GM18508 (cell line): Measurements from ENCODE around the gene ABCA2.
A peak's percentile ranks its signal among the peaks of the same experiment; 100 is the strongest.

Experiments used
- ATAC-seq: cut with Tn5 transposase; IDR thresholded peaks from one replicate; pipeline ENCODE4 v1.9.1; 2021; ENCODE audit warnings: moderate number of reproducible peaks; ENCODE audit not compliant: insufficient read depth, unreplicated experiment

ABCA2 gene

DNA sequence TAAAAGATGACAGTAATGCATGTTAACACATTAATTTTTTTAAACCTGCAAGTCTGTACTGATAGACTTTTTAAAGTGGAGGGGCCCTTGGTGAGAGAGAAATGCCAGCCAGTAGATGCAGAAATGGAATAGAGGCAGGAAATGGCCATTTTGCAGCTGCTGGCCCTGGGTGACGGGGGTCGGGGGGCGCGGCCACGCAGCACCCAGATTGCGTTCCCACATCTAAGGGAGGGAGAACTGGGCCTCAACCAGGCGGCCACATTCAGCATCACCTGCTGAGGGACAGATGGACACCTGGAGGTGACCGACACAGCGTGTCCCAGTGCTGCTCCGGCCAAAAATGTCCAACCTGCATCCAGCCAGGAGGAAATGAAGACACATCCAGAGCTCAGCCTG lies 25.4 kb downstream of the ABCA2 start:
- ATAC-seq: no peak

DNA sequence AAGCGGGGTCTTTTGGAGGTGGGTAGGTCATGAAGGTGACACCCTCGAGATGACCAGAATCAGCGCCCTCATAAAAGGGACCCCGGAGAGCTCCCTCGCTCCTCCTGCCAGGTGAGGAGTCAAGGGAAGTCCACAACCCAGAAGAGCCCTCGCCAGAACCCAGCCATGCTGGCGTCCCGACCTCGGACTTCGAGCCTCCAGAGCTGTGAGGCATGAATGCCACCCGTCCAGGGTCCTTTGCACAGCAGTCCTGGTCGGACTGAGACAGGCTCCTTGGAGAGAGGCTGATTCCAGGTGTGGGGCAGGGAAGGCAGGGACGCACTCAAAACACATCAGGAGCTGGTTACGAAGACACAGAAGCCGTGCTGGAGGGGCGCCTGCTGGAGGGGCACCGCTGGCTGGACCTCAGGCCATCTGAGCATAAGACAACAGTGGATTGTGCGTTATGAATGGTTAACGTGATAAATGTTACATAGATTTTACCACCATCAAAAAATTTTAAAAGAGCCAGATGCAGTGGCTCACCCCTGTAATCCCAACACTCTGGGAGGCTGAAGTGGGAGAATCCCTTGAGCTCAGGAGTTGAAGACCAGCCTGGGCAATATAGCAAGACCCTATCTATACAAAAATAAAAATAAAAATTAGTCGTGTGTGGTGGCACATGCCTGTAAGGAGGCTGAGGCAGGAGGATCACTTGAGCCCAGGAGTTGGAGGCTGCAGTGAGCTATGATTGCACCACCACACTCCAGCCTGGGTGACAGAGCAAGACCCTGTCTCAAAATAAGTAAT lies 26.0 kb downstream of the ABCA2 start:
- no peak for ATAC-seq

DNA sequence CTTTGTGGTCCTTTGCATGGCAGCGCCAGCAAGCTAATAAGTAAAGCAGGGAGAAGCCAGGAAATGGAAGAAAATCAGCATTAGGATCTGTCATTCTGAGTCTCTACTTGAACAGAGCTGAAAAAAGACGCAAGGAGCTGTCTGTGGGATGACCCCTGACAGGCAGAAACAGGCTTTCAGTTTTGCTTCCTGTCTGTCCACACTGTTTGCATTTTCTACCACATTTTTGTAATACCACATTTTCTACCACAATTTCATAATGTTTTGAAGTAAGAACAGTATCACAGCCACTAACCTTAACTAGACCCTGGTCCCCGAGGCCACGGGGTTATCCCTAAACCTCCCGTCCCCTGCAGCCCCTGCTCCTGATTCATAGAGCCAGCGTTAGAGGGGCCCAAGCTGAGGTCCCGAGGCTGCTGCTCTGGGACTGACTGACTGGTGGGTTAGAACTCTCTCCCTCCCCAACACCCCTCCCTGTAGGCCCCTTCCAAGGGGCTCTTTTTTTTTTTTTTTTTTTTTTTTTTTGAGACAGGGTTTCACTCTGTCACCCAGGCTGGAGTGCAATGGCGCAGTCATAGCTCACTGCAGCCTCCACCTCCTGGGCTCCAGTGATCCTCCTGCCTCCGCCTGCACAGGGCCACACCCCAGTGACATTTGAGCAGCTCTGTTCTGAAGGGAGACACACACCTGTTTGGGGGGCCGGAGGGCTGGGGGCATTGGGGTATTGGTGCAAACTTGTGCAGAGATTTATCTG lies 27.7 kb downstream of the ABCA2 start:
- peak; percentile 59 for ATAC-seq

DNA sequence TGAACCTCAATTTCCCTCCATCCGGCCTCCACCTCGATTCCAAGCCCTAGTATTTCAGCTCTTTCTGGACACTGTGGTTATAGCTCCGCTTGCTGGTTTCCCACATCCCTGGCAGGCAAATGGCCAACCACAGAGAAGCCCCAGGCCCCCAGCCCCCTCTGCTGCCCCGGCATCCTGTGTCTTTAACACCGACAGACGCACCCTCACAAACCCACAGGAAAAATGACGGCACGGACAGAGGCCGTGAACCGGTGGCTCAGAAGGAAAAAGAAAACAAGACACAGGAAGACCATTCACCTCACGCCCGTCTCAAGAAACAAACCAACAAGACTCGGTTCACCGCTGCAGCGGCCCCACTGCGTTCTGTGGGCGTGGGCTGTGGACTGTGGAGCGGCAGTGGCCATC lies 30.2 kb downstream of the ABCA2 start:
- ATAC-seq: no peak

DNA sequence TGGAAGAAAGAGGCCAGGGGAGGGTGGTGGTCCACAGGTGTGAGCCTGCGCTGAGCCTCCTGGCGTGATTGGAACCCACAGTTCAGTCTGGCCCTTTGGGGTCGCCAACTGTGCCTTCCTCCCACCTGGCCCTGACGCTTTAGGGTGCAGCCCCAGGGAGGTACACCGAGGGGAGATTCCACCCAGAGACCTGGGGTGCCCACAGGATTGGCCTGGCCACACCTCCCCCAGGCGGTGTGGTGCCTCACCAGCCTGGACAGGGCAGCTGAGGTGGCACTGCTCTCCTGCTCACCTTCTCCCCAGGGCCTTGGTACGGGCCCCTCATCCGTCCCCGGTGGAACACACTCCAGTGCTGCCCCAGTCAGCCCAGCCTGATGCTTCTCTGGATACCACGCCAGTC lies 30.7 kb downstream of the ABCA2 start:
- ATAC-seq: no peak

DNA sequence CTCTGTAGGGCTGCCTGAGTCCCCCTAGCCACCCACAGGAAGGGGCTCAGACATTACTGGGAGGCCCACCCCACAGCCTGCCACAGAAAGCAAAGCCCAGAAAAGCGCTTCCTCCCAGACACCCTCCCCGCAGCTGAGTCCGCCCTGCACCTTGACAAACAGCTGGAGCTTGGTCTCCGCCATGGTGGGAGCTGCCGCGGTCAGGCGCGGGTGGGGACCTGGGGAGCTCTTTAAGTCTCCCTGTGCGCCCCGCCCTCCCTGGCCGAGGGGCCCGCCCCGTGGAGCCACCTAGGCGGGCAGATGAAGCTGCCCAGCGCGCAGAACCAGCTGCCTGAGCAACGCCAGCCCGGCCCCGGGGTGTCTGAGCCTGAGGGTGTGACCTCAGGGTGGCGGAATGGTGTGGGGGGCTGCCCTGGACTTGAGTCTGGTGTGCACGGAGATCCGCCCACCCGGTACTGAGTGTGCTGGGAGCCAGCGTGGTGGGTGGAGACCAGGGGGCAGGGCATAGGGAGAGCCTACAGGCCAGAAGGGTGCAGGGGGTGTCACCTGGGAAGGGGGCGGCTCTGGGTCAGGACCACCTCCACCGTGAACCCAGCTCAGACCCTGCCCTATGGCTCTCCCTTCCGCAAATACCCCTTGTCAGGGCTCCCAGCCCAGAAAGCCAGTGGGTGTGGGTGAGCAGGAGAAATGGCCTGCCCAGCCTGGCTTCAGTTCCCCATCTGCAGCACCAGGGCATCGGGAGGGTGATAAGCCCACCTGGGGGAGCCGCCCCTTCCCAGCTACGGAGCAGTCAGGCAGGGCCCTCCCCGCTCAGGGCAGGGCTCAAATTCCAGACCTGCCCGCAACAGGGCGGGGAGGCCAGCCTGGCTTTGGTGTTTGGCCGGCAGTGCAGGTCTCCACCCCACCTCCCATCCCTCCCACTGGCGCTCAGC lies 31.4 kb downstream of the ABCA2 start, which contains the start of gene CLIC3:
TSS of gene CLIC3 (minus strand) at position 208 of the 932 bp plus-strand sequence. CDS start at position 183, 25 bp downstream.
- ATAC-seq: no peak

DNA sequence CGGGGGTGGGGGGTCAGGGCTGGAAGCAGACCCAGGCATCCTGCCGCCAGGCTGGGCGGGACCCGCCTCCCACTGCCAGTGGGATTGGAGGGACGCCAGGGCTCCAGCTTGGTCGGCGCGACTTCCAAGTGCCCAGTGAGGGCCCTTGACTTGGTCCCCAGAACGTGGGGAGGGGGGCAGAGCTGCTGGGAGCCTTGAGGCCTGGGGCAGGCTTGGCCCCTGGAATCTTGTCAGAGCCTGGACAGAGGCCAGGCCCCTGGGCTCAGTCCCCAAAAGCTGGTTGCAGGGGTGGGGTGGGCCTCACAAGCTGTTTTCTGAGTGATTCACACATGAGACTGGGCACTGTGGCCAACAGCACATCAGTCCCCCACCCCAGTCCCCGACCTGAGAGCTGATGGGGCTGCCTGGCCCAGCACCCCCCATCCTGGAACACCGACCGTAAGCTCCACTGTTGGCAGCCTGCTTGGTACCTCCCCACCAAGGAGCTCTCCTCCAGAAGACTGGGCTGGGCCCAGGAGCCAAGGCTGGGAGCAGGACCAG lies 32.2 kb downstream of the ABCA2 start:
- ATAC-seq: no peak

DNA sequence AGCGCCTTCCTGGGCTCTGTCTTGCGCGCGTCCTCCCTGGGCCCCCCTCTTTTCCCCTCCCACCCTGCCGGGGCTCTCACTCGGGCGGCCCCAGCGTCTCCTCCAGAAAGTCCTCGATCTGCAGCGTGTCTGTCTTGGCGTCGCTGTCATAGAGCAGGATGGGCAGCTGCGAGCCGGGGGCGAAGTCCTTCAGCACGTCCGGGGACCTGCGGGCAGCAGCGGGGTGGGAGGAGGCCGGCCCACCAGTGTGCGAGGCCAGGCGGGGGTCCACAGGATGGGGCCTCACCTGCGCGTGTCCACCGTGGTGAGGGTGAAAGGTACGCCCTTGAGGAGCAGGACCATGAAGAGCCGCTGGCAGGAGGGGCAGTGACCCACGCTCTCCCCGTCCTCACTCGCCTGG lies 32.7 kb downstream of the ABCA2 start:
- no peak for ATAC-seq

DNA sequence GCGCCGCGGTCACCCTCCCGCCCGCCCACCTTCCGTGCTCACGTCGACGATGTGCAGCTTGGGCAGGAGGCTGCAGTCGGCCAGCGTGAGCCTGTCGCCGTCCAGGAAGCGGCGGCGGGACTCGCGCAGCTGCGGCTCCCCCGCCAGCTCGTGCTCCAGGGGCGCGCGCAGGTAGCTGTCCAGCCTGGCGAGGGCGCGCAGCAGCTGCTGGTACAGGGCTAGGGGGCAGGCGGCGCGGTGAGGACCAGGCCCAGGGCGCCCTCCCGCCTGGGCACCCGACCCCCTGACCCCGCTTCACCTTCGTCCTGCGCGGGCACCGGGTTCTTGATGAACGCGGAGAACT lies 33.2 kb downstream of the ABCA2 start:
- ATAC-seq: no peak

DNA sequence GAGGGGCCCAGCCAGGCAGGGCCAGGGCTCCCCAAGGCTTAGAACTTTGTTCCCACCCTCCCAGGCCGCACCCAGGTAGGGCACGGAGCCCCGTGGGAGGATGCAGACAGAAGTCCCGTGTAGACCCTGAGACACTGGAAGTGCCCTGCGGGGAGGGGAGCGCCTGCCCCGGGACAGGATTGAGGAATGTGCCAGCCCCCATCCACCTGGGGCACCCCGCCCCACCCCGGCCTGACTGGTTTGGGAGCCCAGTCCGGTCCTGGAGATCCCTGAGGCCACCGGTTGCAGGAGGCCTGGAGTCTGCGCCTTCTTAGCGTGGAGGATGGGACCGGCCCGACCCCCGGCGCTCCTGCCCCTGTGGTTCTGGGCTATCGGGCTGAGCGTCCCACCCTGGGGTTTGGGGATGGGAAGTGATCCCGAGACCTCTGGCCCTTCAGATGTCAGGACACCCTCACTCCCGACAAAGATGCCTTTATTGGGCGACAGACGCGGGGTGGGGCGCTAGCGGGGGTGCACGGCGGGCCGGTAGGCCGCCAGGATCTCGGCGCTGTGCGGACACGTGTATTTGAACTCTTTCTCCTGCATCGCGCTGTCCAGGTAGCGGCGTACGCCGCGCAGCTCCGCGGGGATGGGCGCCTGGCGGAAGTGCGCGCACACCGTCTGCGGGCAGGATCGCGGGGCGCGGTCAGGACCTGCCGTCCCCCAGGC lies 33.7 kb downstream of the ABCA2 start:
- ATAC-seq: no peak

DNA sequence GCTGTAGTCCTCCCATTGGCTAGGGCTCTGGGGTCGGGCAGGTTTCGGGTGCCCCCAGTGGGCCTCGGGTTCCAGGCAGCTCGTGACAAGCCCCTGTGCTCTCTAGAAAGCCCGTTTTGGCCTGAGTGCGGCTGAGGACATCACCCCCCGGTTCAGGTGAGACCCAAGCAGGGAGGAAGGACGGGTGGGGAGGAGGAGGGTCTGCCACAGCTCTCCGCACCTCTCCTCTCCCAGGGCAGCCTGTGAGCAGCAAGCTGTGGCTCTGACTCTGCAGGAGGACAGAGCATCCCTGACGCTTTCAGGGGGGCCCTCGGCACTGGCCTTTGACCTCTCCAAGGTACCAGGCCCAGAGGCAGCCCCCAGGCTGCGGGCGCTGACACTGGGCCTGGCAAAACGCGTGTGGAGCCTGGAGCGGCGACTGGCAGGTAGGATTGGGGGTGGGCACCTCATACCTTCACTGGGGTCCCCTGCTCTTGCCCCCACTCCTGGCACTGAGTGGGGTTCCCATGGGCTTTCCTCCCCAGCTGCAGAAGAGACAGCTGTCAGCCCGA lies 35.1 kb downstream of the ABCA2 start:
- no peak for ATAC-seq

DNA sequence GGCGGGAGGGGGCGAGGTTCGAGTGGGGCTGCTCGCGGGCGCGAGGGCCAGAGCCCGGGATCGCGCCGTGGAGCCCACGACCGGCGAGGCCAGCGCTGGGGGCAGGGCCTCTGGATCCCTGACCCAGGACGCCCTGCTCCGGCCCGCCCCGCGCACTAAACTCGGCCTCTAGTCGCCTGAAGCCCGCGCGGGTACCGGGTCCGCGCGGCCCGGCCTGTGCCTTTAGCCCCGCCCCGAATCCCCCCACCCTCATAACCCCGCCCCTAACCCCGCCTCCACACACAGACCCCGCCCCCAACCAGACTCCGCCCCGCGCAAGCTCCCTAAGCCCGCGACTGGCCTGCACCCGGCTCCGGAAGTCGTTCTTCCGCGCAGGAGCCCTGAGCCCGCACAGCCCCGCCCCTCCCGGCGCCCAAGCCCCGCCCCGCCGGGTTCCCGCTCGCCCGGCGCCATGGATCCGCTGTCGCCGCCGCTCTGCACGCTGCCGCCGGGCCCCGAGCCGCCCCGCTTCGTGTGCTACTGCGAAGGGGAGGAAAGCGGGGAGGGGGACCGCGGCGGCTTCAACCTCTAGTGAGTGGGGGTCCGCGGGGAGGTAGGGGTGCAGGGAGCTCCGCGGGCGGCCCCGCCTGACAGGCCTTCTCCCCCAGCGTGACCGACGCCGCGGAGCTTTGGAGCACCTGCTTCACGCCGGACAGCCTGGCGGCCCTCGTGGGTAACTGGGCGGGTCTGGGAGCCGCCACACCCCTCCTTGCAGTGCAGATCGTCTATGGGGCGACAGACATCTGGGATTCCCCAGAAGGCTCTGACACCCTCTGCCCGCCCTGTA lies 35.8 kb downstream of the ABCA2 start, which contains the start of gene PAXX:
TSS of gene PAXX (plus strand) at position 430 of the 826 bp plus-strand sequence. CDS start at position 452, 22 bp downstream.
- peak; percentile 35 for ATAC-seq

DNA sequence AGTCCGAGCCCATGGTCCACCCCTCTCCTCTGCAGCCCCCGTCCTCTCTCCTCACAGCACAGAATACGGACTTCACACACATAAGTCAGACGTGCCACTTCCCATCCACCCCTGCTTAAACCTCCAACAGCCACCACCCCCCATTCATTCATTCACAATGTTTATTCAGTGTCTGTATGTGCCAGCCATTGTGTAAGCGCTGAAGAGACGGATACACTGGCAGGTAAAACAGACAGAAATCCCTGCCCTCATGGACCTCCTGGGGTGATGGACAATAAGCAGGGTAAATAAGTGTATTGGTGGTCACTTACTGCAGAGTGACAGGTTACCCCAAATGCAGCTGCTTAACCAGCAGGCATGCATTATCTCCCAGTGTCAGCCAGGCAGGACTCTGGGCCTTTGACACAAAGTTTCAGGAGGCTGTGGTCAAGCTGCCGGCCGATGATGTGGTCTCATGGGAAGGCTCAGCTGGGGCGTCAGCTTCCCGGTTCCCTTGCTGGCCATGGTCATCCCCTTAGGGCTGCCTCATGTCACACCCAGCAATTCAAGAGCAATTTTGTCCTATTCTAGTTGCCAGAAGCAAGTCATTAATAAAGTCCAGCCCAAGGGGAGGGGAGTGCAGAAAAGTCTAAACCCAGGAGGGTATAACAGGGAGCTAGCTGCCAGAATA lies 37.7 kb downstream of the ABCA2 start:
- ATAC-seq: no peak

DNA sequence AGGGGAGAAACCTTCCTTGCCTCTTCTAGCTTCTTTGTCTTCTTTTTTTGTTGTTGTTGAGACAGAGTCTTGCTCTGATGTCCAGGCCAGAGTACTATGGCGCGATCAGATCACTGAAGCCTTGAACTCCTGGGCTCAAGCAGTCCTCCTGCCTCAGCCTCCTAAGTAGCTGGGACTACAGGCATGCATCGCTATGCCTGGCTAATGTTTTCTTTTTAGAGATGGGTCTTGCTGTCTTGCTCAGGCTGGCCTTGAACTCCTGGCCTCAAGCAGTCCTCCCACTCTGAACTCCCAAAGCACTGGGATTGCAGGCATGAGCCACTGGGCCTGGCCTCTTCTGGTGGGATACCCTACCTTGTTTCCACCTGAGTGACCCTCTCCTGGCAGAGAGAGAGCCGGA lies 39.2 kb downstream of the ABCA2 start:
- ATAC-seq: no peak

DNA sequence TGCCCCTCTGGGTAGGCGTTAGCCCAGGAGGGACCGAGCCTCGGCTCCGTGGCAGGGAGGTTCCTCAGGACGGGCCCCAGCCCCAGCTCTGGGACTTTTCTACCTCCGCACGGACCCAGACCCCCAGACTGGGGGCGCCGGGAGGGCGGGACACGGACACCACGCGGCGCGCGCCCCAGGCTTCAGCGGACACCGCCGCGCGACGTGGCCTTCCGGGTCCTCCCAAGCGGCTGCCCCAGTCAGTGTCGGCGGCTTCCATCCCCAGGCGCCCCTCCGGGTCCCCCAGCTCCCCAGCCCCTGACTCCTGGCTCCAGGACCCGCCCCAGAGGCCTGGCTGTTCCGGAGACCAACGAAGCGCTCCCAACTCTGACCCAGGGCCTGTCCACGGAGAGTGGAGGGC lies 42.2 kb downstream of the ABCA2 start:
- ATAC-seq: no peak

DNA sequence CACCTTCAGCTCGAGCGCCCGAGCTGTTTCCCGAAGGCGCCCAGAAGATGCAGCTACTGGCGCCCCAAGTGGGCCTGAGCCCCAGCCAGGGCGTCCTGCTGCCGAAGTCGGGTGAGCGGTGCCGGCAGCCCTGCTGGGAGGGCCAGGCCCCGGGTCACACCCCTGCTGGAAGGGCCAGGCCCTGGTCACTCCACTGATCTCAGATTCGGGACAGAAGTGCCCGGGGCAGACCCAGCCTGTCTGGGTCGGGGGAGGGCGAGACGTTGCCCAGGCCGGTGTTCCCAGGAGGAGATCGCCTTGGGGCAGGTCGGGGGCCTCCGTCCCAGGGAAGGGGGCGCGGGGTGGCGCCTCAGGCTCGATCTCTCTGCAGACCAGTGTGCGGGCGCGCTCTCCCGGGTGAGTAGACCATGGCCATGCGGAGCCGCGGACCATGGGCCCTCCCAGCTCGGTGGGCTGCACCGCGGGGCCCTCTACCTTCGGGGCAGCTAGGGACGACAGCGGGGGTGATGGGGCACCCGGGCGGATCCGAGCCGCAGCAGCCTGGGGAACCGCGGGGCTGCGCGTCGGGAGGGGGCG lies 42.9 kb downstream of the ABCA2 start:
- no peak for ATAC-seq

DNA sequence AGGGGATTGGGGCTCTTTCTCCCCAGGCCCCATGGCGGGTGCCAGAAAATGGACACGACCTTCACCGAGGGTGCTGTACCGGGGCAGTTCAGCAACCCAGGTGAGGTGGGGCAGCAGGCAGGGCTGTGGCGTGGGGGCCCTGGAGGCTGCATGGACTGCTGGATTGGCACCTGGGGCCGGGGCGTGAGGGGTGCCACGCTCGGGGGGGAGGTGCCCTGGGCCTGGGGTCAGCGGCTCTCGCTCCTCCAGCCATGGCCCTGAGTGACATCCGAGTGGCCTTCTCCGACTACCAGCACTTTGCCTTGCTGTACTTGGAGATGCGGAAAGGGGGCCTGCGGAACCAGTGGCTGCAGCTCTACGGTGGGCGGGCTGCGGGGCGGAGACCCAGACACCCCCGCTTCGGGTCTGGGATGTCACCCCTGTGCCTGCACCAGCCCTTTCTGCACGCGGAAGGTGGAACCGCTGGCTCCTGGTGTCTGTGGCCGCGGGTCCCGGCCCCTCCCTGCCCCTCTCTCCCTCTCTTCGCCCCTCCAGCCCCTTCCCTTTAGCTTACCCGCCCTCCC lies 43.5 kb downstream of the ABCA2 start:
- ATAC-seq: no peak
